GM18526 (cell line): ENCODE results near the gene LECT2.

Source experiments
- POLR2A ChIP-seq: IDR thresholded peaks from 3 replicates; pipeline ENCODE4 v1.6.1; 2011; ENCODE audit not compliant: insufficient read length; ENCODE audit errors: extremely low read depth

LECT2 gene

DNA sequence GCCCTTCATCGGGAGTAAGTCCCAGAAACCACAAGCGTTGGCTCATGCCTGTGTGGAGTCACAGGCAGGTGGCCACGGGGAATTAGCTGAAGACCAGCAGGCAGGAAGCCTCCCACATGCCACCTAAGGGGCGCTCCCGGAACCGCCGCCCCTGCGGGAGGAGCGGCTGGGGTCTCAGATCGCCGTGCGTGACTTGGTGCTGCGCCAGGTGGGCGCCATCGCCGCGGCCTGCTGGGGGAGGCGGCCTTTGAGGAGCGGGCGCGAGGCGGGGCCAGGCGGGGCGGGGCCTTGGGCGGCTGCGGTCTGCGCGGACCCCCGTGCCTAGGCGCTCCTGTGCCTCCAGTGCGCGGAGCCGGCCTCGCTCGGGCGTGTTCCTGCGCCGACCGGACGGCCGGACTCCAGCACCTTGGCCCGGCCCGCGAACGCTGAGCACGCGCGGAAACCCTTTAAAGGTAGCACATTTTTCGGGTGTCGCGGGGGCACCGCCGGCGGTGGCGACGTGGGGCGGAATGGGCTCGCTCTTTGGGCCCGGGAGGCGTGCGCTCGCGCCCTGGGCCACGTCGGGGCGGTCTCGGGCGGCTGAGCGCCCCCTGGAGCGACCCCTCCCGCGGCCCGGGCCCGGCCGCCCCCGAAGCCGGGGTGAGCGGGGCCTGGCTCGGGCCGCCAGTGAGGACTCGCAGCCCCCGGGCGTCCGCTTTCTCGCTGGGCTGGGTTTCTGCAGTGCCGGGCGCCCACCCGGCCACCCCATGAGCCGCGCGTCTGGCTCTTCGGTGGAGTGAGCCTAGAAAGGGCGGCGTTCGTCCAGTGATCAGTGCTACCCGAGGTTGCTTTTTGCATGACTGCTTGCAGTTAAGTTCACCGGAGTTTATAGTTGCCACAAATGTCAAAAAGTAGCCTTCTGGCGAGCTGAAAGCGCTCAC lies 24.5 kb downstream of the LECT2 start:
- TF ChIP-seq POLR2A, result no peak

DNA sequence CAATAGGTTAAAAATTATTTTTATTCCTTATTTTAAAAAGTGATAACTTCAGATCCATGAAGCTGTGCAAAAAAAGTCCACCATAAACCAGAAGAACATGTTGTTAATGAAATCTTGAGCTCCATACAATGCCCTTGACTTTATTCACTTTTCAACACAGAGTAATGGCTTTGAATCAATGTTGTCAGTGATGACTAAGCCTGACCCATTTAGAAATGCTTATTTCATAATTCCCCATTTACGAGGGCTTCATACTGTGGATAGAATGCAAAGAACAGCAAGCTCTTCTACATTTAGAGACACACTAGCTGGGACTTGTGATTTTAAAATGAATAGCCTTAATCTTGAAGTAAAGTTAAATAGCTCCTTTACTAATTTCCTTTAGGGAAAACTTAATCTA lies 33.4 kb downstream of the LECT2 start:
- no peak for TF ChIP-seq POLR2A

DNA sequence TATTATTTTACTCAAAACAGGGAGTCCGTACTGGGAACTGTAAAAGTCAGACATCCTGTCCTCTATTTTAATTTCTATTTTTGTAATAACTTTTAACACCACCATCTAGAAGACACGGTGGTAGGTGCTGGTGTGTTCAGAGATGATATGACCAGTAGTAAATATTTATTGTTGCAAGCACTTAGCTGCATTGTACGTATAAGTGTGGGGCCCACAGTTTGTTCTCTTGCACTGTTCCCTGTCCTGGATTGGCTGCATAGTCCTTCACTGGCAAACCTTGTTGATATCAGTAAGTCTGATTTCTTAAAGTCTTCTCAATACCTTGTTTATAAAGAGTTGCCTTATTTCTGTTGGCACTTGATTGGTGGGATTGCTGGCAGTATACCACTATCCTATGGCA lies 34.6 kb downstream of the LECT2 start:
- TF ChIP-seq POLR2A, result no peak

DNA sequence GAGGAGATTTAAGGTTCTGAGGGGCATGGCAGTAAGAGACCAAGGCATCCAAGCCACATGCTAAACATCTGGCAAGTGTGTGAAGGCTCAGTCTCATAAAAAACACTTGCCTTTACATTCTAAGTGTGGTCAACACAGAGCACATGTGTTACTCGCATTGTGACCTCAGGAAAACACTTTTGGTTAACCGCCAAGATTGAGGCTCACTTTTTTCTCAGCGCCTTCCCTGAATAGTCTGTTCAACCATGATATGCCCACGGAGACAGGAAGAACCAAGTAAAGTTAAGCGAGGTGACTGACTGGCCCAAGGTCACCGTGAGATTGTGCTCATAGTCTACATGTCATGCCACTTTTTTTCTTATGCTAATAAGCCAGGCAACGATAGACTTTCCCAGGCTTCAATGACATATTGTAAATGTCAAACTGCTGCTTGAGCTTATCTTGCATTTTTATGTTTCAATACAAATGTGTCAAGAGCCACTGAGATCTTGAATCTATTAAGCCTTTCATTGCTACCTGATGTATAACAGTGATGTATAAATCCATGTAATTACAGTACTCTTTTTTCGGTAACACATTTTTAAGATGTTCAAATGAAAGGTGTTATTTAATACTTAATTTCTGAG lies 38.0 kb downstream of the LECT2 start:
- TF ChIP-seq POLR2A, result no peak

DNA sequence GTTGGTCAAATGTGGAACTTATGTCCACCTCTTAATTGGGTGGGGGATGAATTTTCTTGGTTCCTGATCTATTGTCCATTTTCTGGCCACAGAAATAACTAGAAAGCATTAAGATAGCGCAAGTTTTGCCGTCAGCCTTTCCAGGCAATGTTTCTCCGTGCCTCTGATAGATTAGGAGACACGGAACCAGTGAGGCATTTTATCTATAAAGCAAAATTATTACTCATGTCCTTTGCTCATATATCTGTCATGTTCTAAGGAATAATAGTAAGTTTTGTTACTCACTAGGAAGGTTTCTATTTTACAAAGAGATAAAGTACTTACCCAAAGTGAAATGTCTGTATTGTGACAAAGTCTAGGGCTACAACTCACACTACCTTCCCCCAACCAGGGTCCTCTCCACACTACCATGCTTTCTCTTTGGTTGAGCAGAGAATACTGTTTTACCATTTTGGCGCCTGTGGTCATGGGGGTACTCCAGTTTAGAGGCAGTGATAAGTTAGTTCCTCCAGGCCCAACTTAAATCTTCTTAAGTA lies 39.2 kb downstream of the LECT2 start:
- no peak for TF ChIP-seq POLR2A

DNA sequence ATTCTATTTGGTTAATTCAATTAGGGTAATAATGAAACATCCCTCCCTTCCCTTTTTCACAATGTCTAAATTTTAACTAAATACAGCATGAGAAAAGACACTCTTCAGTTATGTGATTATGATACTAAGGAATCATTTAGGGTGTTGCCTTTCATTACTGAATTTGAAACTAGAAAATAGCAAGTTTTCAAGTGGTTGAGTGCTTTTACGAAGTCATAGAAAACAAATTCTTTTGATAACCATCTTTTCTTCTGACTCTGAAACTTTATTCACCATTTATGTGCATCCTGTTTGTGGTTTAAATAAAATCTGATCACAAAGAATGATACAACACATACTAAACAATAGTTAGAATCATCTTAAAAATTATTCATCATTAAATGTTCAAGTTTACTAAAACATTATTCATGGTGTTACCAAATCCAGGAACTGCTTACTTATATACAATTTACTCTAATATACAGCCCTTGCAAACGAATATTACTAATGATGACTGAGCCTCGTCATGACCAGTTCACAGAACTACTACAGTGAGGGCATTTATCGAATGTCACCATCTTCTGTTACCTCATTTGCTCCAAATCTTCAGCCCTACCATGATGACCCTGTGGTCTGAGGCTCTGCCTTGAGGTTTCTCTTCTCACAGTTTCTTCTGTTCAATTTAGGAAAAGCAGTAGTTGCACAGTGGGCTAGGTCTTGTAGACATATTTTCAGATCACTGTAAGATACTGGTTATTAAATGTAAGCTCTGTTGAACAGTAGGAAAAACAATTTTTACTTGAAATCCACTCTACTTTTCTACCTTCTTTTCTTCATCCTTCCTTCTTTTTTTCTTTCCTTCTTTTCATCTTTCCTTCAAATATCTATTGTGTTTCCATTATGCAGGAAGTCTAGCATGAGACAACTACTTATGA lies 40.8 kb downstream of the LECT2 start:
- no peak for TF ChIP-seq POLR2A

DNA sequence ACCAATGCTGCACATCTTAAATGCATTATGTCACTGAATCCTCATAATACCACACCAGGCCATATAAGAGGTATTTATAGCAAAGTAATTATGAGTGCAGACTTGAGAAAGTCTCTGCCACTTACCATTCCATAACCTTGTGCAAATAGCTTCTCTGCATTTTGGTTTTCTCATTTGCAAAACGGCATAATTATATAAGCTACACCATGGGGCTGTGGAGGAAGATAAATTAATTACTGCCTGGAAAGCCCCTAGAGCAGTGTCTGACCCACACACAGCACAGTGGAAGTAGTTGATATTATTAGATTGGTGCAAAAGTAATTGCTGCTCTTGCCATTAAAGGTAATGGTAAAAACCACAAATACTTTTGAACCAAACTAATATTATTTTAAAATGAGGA lies 49.6 kb downstream of the LECT2 start:
- TF ChIP-seq POLR2A, result no peak

DNA sequence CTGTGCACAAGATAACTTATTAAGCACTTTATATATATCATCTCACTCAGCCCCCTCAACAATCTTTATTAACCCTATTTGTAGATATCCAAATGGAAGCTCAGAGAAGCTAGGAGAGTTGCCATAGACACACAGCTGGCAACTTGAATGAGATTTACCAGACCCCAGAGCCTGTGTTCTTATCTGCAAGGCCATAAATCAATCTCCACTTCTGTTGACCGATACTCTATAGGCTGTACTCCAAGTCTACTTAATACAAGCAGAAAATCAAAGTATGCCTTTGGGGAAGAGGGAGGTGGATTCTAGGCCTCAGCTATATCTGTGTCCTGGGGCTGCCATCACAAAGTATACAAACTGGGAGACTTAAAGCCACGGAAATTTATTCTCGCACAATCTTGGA lies 53.1 kb downstream of the LECT2 start:
- no peak for TF ChIP-seq POLR2A

DNA sequence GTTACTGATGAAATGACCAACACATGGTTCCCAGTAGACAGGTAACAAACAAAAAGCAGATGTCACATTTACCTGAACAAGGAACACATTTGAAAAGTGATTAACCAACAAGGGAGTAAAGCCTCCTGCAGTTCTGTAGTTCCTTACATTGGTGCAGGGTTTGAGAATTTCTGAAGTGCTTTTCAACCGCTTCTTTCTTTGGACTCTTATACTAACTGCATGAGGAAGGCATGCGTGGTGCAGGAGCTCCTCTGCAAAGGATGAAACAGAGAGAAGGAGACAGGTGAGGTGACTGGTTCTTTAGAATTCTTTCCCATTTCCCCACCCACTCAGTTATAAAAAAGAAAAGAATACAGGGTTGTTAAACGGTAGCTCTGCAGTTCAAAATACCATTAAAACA lies 54.5 kb downstream of the LECT2 start:
- no peak for TF ChIP-seq POLR2A

DNA sequence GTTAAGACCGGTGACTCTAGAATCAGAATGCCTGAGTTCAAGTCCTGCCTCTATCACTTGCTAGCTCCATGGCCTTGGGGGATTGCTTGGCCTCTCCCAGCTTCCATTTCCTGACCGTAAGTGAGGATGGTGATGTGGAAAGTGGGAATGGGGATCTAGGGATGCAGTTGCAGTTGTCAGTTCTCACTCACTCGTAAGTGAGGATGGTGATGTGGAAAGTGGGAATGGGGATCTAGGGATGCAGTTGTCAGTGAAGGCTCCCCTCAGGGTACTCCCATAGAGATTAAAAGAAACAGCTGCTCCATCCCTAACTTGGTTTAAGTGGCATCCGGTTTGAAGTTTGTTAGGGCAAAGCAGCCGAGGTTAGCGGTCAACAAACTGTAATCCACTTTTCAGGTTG lies 56.1 kb downstream of the LECT2 start:
- TF ChIP-seq POLR2A, result no peak
